ENCODE data around the gene KCNQ1OT1. TPM values are rescaled to one million over a fixed set of nuclear protein-coding genes. Genes with fewer than 3 reads are reported as not detected.

The KCNQ1OT1 gene
- total RNA-seq, 4 donors from 2014 or later = 0.16 to 0.61 (median 0.30) TPM

- DNase-seq (no peak), ATAC-seq (no peak)
- Histone ChIP-seq H3K36me3 (no peaks in the 10 kb centered on the region), H3K4me3 (no peak overlapping the region), H3K27ac (no peak overlapping the region), H3K4me1 (peaks cover 0 to 4% of the 10 kb centered on the region in 2 donors), H3K9me3 (no peaks in the 10 kb centered on the region), H3K27me3 (no peaks in the 10 kb centered on the region)
- TF ChIP-seq CTCF (IDR thresholded peaks at IDR 0.05 in 4 of 5, conservative IDR thresholded peaks at IDR 0.05 in 1 of 5) (no peak), POLR2A (IDR thresholded peaks at IDR 0.05) (no peak)
- in situ Hi-C loops (cut with MboI; ENCODE audit: low sequenced_read_pairs in 4 of 4) = no loop called here
- intact Hi-C loops (cut with DNase I; ENCODE audit: low total_unique reads) = no loop called here
Measured at GRCh38 chr11:2672553-2673249, 27.1 kb downstream of the KCNQ1OT1 start.

- H3K4me1 ChIP-seq = peaks cover 0 to 4% of the 10 kb centered on the region in 2 donors
- H3K9me3 ChIP-seq = no peaks in the 10 kb centered on the region
- no peak overlapping the region for H3K4me3 ChIP-seq
- TF ChIP-seq POLR2A (IDR thresholded peaks at IDR 0.05) = no peak
- no peak for TF ChIP-seq CTCF (IDR thresholded peaks at IDR 0.05 in 4 of 5, conservative IDR thresholded peaks at IDR 0.05 in 1 of 5)
- no peak for DNase-seq
- no peaks in the 10 kb centered on the region for H3K36me3 ChIP-seq
- H3K27me3 ChIP-seq = no peaks in the 10 kb centered on the region
- no peak overlapping the region for H3K27ac ChIP-seq
- intact Hi-C loops (cut with DNase I; ENCODE audit: low total_unique reads) = no loop called here
- in situ Hi-C loops (cut with MboI; ENCODE audit: low sequenced_read_pairs in 4 of 4) = no loop called here
- no peak for ATAC-seq
Measured at GRCh38 chr11:2671748-2672147, 28.0 kb downstream of the KCNQ1OT1 start.

- intact Hi-C loops (cut with DNase I; ENCODE audit: low total_unique reads) (no loop called here), in situ Hi-C loops (cut with MboI; ENCODE audit: low sequenced_read_pairs in 4 of 4) (no loop called here)
- peaks cover 0 to 4% of the 10 kb centered on the region in 2 donors for H3K4me1 ChIP-seq
Measured at GRCh38 chr11:2670541-2671100, 29.2 kb downstream of the KCNQ1OT1 start.

GRCh38 chr11:2669634-2670469 lies 29.9 kb downstream of the KCNQ1OT1 start:
- intact Hi-C loops (cut with DNase I; ENCODE audit: low total_unique reads) (no loop called here), in situ Hi-C loops (cut with MboI; ENCODE audit: low sequenced_read_pairs in 4 of 4) (no loop called here)
- no peak overlapping the region for H3K27ac ChIP-seq
- no peaks in the 10 kb centered on the region for H3K27me3 ChIP-seq
- no peak for TF ChIP-seq POLR2A (IDR thresholded peaks at IDR 0.05)
- no peak for TF ChIP-seq CTCF (IDR thresholded peaks at IDR 0.05 in 4 of 5, conservative IDR thresholded peaks at IDR 0.05 in 1 of 5)
- H3K4me1 ChIP-seq = peaks cover 0 to 2% of the 10 kb centered on the region in 2 donors
- DNase-seq (no peak), ATAC-seq (no peak)
- no peak overlapping the region for H3K4me3 ChIP-seq
- H3K9me3 ChIP-seq = no peaks in the 10 kb centered on the region
- no peaks in the 10 kb centered on the region for H3K36me3 ChIP-seq

More at GRCh38 chr11:2670541-2671100, 29.2 kb downstream of the KCNQ1OT1 start:
- Histone ChIP-seq H3K36me3 (no peaks in the 10 kb centered on the region), H3K27ac (no peak overlapping the region), H3K4me3 (no peak overlapping the region), H3K9me3 (no peaks in the 10 kb centered on the region), H3K27me3 (no peaks in the 10 kb centered on the region)
- DNase-seq (no peak), ATAC-seq (no peak)
- no peak for TF ChIP-seq CTCF (IDR thresholded peaks at IDR 0.05 in 4 of 5, conservative IDR thresholded peaks at IDR 0.05 in 1 of 5)
- TF ChIP-seq POLR2A (IDR thresholded peaks at IDR 0.05) = no peak

Data from gastrocnemius medialis (tissue), 4 donors.